Stimulated activated CD4-positive, alpha-beta T cell treated with anti-CD3 and anti-CD28 coated beads, Interleukin-15, amount 100 ng/mL, for 1 hour (primary cell): ENCODE results near the gene FBXW5.

Experiments used
- DNase-seq, 2 donors: peaks; one replicate each; pipeline ENCODE4 v3.0.0-alpha.2; 2020; ENCODE audit warnings: low read depth in 1 of 2, low spot score in 1 of 2

The FBXW5 gene

GRCh38 chr9:136978073-136978864 lies 33.7 kb upstream of the FBXW5 start:
- DNase-seq: peak; percentile 35 to 58

GRCh38 chr9:136977649-136978072 lies 33.1 kb upstream of the FBXW5 start:
- DNase-seq: no peak

DNA sequence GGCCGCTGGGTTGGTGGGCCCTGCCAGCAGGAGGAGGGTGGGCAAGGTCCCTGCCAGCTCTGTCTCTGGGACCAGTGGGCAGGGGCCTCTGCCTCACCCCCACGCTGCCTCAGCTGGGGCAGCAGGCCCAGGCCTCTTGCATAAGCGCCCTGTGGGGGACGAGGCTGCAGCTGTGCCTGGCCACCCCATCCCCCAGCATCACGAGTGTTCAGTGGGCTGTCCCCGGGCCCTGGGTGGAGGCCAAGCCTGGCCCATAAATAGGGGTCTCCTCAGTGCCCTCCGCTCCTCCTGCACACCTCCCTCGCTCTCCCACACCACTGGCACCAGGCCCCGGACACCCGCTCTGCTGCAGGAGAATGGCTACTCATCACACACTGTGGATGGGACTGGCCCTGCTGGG lies 32.7 kb upstream of the FBXW5 start, which contains the start of gene PTGDS:
PTGDS (plus strand) TSS at position 282 of the 400 bp plus-strand sequence; CDS start at position 357, 75 bp downstream.
- no peak for DNase-seq

- DNase-seq: no peak
Observed at GRCh38 chr9:136975644-136976043, 31.1 kb upstream of the FBXW5 start.

DNA sequence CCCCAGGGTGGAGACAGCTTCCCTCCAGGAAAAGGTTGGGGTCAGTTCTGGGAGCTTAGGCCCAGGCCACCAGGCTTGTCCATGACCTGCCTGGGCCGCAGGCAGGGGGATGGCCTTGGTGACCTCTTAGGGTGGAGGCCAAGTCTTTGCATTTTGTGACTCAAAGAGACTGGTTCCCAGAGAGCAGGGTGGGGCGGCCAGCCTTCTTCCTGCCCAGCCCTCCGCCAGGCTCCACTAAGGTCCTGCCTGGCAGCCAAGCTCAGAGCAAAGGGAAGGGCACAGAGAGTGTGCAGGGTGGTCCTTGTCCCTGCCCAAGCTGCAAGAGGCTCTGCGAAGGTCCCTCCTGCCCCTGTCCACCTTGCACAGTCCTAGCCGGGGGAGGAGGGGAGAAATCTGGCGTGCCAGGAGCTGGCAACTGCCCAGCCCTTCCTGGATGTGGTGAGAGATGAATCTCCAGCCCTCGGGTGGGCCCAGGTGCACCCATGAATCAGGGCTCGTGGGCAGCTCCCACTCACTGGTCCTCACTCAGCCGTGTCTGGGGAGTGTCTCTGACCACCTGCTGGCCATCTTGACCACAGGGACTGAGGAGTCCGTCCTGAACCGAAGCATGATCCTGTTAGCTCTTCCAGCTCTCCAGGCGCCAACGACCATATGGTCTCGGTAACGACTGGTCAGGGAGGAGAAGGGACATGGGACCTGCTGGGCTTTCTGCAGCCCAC lies 30.4 kb upstream of the FBXW5 start:
- no peak for DNase-seq

GRCh38 chr9:136973618-136974617 lies 29.4 kb upstream of the FBXW5 start:
- DNase-seq: no peak

- no peak for DNase-seq
Observed at GRCh38 chr9:136972743-136973142, 28.2 kb upstream of the FBXW5 start.

GRCh38 chr9:136972335-136972734 lies 27.8 kb upstream of the FBXW5 start:
- DNase-seq: no peak

DNA sequence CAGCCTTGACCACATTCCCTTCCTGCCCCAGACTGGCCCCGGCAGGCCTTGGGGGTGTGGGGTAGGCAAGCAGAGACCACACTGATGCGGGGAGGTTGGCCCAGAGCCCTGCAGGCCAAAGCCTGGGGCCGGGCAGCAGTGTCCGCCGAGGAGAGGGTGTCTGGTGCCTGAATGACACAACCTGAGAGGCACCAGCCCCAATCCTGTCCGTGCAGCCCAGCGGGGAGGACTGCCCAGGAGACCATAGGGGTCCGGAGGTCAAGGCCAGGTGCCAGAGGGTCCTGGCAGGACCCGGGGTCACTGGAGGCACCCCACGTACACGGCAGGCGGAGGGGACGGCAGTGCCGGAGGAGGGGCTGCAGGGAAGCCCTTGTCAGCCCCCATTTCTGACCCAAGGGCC lies 27.2 kb upstream of the FBXW5 start:
- no peak for DNase-seq

DNA sequence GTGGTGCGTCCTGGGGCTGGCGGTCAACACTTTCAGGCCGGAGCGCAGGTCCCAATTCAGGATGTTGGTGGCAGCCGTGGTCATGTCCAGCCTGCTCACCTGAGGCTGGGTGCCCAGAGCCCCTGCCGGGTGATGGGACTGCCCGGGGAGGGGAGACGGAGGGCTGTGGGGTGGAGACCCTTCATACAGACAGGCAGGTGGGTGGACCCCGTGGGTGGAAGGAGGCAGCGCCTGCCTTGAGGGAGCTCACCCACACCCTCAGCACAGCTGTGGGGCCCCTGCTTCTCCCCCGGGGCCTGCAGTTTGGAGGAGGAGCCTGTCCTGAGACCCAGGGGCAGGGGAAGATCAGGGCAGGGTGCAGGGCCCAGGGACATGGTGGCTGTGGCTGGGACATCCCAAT lies 25.8 kb upstream of the FBXW5 start:
- no peak for DNase-seq

DNA sequence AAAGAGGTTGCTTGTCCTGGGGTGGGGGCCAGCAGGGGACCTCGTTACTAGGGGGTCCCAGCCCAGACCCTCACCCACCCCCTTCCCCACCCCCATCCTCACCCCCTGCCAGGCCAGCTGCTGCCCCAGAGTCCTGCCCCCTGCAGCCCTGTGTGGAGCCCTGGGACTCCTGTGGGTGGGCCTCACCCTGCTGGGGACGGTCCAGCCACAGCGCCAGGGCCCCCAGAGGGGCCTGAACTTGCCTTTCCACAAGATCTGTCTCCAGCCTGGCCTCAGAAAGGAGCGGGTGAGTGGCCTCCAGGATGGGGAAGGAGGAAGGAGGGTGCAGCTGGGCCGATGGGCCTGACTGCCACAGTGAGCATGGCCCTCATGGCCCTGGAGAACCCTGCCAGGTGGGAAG lies 25.2 kb upstream of the FBXW5 start:
- DNase-seq: no peak

GRCh38 chr9:136969150-136969549 lies 24.6 kb upstream of the FBXW5 start:
- DNase-seq: no peak

GRCh38 chr9:136968333-136969127 lies 24.0 kb upstream of the FBXW5 start:
- DNase-seq: no peak

GRCh38 chr9:136965771-136966484 lies 21.4 kb upstream of the FBXW5 start:
- no peak for DNase-seq

- DNase-seq: no peak
Observed at GRCh38 chr9:136964833-136965422, 20.4 kb upstream of the FBXW5 start.

DNA sequence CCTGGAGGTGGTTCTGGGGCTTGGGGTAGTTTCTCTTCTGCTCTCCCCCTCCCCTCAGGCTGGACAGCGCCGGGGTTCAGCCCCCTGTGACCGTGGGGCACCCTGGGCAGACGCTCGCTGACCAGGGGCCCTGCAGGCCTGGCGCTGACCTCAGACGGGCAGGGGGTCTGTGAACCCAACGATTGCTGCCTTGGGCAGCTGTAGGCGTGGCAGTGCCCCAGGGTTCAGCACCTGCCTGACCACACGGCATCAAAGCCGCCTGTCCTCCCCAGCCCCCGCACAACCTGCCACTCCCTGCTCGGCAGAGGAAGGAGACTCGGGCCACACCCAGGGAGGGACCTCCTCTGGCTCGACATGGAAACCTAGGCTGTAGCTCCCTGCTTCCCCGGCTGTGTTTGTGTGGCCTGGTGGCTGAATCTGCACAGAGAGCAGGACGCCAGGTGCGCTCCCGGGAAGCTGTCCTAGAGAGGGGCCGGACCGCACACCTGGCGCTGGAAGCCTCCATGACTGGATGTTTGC lies 19.7 kb upstream of the FBXW5 start:
- DNase-seq: no peak

DNA sequence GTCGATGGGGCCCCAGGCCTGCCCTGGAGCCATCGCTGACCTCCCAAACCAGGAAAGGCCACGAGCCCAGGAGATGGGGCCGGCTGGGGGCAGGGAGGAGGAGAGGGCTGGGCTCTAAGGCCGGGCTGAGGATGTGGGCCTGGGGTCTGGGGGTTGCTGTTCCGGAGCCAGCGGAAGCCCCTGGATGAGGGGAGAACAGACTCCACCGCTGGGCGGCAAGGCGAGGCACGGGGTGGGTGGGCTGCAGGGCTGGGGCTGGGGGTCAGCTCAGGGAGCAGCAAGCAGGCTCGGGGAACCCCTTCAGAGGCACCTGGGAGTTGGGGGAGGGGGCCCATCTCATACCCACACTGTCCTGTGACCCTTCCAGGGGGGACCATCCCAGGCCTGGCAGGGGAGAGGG lies 19.2 kb upstream of the FBXW5 start:
- no peak for DNase-seq

DNA sequence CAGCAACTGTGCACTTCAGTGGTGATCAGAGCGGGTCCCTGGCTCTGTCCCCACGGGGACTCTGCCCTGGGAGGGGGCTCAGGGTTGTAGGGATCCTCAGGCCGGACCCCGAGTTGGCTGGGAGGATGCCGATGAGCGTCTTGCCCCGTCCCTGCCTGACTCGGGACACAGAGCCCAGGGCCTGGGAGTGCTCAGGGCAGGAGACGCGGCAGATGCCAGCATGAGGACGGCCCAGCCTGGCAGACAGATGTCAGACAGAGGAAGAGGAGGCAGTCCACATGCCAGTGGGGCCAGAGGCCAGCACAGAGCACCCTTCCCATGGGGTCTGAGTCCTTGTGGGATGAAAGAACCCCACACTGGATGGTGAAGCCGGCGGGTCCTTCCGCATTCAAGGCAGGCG lies 18.8 kb upstream of the FBXW5 start:
- no peak for DNase-seq

DNA sequence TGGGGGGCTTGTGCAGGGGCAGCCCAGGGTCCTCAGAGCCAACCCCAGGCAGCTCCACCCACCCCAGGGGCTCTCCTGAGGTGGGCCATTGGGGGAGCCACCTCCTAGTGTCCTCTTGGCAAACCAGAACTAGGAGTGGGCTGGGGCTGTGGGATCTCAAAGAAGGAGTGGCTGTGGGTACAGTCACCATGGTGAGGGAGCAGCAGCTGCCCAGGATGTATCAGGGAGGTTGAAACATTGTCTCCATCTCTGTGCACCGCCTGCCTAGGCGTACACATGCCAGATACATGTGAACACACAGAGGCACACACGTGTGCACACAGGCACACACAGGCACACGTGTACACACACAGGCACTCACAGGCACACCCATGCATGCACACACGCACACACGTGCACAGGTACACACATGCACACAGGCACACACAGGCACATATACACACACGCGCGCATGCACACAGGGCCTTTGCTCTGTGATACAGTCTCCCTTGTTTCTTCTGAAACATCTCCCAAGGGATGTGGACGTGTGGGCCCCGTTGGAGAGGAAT lies 18.2 kb upstream of the FBXW5 start:
- DNase-seq: no peak
